22Rv1 (cell line): ENCODE data around the gene DDX31.

Source experiments
- H3K27ac ChIP-seq: fragments of 450-650 bp; 2 replicates; pipeline ENCODE4 v1.5.1; 2017
- ZFX ChIP-seq: fragments of 450-650 bp; IDR thresholded peaks from 2 replicates; pipeline ENCODE4 v1.6.1; 2017; ENCODE audit warnings: antibody characterized with exemption, borderline replicate concordance
- TF ChIP-seq, protein P1 (sequence below): fragments of 450-650 bp; IDR thresholded peaks from 2 replicates; pipeline ENCODE4 v1.5.1; 2017; ENCODE audit warnings: mild to moderate bottlenecking

The DDX31 gene

DNA sequence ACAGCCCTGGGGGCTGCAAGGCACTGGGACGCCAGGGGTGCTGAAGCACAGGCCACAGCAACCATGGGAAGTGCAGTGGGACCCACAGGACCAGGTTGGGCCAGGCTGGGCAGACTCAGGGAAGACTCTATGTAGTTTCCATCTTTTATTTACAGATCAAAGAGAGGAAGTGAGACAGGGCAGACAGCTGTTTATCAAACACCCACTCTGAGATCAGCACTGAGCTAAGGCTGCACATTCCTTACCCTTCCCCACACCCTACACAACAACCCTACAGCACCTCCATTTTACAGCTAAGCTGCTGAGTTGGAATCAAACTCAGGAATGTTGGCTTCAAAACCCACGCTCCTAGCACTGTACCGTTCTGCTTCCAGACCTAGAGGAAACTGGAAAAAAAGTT lies 67.6 kb downstream of the DDX31 start:
- no peak for TF ChIP-seq ZFX
- TF ChIP-seq, protein P1, sequence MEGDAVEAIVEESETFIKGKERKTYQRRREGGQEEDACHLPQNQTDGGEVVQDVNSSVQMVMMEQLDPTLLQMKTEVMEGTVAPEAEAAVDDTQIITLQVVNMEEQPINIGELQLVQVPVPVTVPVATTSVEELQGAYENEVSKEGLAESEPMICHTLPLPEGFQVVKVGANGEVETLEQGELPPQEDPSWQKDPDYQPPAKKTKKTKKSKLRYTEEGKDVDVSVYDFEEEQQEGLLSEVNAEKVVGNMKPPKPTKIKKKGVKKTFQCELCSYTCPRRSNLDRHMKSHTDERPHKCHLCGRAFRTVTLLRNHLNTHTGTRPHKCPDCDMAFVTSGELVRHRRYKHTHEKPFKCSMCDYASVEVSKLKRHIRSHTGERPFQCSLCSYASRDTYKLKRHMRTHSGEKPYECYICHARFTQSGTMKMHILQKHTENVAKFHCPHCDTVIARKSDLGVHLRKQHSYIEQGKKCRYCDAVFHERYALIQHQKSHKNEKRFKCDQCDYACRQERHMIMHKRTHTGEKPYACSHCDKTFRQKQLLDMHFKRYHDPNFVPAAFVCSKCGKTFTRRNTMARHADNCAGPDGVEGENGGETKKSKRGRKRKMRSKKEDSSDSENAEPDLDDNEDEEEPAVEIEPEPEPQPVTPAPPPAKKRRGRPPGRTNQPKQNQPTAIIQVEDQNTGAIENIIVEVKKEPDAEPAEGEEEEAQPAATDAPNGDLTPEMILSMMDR: no peak
- no peak overlapping the region for H3K27ac ChIP-seq

- no peak overlapping the region for H3K27ac ChIP-seq
- no peak for TF ChIP-seq ZFX
- TF ChIP-seq, protein P1: no peak
Measured at GRCh38 chr9:132600326-132600984, 69.3 kb downstream of the DDX31 start.

DNA sequence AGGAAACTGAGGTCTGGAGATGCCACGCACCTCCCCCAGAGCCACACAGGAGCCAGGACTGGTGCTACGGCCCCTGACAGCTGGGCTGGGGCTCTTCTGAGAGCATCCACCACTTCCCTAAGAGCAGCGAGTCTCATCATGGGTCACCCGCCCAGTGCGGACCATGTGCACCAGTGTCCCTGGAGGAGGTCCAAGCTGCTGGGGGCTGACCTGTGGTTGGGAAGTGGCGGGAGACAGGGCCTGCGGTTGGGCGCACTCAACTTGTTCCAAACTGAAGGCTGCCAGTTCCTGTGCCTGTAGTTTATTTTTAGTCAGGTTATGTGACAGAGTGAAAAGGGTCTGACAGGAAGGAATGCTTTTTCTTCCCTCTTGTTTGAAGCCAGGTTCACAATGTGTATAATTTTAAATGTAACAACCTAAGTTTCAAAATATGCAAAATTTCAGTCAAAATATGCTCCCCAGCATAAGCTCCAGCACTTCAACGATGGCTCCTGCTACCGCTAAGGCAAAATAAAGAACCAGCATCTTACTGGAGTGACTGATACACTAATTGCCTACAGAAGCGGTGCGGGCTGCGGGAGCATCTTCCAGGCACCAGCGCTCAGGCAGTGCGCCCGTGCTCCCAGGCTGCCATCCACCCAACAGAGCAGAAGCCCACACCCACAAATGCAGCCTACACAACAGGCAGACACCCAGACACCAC lies 72.6 kb downstream of the DDX31 start:
- TF ChIP-seq ZFX: no peak
- TF ChIP-seq, protein P1: no peak
- no peak overlapping the region for H3K27ac ChIP-seq

DNA sequence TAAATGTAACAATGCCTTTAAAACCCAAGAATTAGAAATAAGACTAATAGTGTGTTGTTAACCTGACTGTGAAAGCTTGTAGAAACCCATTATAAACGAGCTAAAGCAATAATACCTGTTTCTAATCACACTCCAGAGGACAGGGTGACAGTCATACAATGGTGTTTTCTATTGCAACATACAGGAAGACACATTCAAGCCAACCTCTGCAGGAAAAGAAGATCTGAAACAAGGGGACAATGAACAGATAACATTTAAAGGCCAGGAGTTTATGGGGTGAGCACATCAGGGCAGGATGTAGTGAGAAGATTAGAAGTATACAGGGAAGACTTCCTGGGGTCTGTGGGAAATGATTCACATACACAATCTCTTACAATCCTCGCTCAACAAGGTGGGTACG lies 73.6 kb downstream of the DDX31 start:
- TF ChIP-seq, protein P1: no peak
- no peak for TF ChIP-seq ZFX
- H3K27ac ChIP-seq: no peak overlapping the region

DNA sequence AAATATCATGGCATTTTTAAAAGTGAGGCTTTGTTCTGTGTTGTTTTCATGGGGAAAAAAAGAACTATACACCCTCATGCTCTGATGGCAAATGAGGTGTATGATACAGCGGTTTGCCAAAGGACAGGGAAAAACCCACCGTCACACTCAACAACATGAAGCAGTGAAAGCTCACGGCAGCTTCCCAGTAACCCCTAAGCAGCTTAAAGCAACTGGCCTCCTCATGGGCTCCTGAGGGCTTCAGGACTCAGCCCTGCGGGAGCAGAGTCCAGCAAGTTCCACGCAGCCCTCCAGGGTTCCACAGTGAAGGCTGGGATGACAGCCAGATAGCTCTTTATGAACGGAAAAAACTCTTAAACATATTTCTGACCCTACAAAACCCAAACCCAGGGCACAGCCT lies 74.5 kb downstream of the DDX31 start:
- H3K27ac ChIP-seq: no peak overlapping the region
- TF ChIP-seq ZFX: no peak
- TF ChIP-seq, protein P1: no peak

- TF ChIP-seq ZFX: no peak
- TF ChIP-seq, protein P1: no peak
- no peak overlapping the region for H3K27ac ChIP-seq
Measured at GRCh38 chr9:132594412-132594811, 75.4 kb downstream of the DDX31 start.

DNA sequence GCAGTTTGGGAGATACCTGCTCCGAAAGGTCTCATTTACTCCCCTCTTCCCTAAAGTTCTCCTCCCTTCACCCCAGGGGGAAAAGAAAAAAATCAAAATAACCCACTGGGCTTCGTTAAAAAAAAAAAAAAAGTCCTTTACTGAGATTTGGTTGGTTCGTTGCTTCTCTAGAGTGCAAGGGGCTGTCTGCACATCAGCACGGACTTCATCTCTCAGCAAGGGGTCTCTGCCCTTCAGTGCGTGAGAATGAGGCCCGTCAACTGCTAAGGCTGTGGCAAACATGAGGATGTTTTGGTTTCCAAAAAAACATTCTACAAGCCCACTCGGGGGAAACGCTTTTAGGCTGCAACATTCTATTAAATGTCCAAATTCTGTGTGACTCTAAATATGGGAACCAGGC lies 77.3 kb downstream of the DDX31 start:
- H3K27ac ChIP-seq: no peak overlapping the region
- TF ChIP-seq ZFX: no peak
- TF ChIP-seq, protein P1: no peak
